ENCODE data around the gene CDK16.

CDK16 gene

GRCh38 chrX:47186096-47186740, 32.3 kb upstream of the CDK16 start:
- no peak for DNase-seq

- DNase-seq: no peak
These were observed 31.3 kb upstream of the CDK16 start for GRCh38 chrX:47187106-47187677.

DNA sequence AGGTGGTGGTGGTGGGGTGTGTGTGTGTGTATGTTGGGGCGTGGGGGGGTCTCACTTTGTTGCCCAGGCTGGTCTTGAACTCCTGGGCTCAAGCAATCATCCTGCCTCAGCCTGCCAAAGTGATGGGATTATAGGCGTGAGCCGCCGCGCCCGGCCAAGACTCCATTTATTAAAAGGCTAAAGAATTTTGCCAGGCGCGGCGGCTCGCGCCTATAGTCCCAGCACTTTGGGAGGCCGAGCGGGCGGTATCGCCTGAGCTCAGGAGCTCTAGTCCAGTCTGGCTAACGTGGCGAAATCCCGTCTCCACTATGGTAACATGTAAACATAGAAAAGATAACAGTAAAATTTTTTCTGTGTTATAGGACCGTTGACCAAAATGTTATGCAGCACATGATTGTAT, 28.6 kb upstream of the CDK16 start:
- no peak for DNase-seq

DNA sequence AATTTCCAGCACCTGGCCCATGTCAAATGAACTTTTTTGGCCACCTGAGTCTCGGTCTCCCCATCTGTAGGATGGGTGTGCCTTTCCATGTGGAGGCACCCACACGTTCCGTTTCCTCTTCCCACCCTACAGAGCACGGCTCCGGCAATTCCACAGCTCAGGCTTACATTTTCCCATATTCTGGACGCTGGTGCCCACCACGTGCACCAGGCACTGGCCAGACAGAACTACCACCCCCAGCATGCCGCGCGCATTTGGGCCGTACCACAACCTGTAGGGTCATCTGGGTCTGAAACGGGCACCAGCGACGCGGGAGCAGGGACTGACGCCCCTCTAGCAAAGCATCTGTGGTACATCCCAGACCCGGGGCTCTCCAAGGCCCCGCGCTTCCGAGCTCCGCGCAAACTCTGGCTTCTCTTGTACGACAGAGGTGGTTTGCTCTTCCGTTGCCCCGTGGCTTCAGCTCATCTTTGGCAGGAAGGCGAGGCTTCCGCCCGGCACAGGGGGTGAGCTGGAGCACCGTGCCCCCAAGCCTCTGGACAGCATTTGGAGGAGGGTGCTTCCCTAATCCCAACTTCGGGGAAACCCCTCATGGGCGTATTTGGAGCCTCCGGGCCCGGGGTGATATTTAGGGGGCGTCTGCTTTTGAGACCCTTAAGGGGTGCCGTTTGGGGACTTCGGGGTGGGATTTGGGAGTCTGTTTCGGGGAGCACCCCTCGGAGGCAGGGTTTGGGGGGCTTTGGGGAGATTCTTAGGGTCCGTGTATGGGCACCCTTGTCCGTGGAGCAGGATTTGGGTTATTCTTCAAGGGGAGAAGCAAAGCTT, 27.8 kb upstream of the CDK16 start:
- peak; percentile 91 for DNase-seq

GRCh38 chrX:47191331-47191730, 27.1 kb upstream of the CDK16 start:
- DNase-seq: no peak

- no peak for DNase-seq
These were observed 26.6 kb upstream of the CDK16 start for GRCh38 chrX:47191806-47192401.

GRCh38 chrX:47193475-47194193, 24.8 kb upstream of the CDK16 start, which contains the start of gene UBA1:
TSS of gene UBA1 (plus strand) at chrX:47193829. CDS start at chrX:47198803, 4,974 bp downstream.
- peak; percentile 93 for DNase-seq

DNA sequence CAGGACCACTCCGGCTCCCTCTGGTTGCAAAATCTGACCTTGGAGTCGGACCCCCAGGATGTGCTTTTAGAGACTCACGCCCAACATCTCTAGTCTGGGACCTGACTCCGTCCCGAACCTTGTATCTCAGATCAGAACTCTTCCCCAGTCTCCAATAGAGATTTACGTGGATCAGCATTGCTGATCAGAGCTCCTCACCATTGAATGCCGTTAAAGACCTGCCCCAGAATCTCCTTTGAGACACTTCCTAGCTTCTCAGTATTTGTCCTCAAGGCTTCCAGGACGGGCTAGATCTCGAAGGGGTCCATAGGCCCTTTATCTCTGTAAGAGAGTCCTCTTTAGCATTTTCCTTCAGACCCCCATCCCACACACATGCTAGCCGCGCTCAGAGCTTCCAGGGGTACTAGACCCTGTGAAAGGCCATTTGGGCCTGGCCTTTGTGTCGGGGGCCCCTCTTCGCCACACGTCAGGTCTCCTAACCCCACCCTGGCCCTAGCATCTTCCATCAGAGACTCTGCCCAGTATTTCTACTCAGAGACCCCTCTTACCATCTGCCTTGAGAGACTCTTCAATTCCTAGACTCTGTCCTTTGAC, 24.2 kb upstream of the CDK16 start:
- no peak for DNase-seq

DNA sequence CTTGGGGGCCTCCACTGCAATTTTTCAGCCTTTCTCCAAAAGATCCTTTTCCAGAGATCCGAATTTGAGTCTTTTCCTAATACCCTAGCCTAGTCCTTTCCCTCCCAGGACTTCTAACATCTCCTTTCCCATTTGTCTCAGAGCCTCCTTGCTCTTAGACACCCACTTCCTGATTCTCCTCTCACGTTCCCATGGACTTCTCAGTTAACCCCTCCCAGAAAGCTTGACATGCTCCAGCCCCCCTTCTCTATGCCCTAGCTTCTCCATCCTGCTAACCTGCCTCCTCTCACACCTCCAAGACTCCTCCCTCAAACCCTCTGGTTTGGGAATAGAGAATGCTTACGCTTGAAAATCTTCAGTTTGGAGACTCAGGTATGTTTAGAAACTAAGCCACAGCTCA, 22.4 kb upstream of the CDK16 start:
- no peak for DNase-seq

GRCh38 chrX:47197526-47197925, 21.0 kb upstream of the CDK16 start:
- DNase-seq: no peak

DNA sequence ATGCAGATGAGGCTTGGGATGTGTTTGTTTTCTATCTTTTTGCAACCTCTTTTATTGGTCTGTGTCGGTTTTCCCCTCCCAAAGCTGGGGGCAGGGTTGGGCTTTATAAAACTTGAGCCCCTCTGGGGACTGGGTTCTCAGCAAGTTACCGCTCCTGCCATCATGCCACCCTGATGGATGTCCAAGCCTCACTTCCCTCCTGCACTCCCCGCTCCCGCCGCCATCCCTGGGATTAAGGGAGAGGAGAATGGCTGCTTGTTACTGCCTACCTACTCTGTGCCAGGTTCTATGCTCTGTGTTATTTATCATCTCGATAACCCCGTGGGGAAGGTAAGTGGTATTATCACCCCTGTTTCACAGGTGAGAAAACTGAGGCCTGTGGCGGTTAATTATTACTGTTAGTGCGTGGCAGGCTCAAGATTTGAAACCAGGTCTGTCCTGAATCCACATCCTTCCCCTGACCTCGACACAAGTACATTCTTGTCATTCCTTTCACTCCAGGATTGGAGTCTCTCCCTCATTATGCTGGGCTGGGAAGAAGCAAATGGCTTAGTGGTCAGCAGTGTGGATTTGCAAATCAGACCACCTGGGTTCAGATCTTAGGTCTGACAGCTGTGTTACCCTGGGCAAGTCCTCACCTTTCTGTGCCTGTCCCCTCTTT, 20.3 kb upstream of the CDK16 start:
- DNase-seq: peak; percentile 49

GRCh38 chrX:47198687-47199080, 19.8 kb upstream of the CDK16 start:
- no peak for DNase-seq

DNA sequence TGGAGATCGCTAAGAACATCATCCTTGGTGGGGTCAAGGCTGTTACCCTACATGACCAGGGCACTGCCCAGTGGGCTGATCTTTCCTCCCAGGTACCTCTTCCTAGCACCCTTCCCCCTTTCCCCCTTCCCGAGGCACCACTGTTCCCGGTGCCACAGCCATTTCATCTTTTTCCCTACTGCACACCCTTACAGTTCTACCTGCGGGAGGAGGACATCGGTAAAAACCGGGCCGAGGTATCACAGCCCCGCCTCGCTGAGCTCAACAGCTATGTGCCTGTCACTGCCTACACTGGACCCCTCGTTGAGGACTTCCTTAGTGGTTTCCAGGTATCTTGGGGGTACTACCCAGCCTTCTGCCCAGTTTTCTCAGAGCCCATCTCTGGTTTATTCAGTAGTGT, 19.2 kb upstream of the CDK16 start:
- no peak for DNase-seq

- DNase-seq: peak; percentile 55
These were observed 17.9 kb upstream of the CDK16 start for GRCh38 chrX:47200385-47201150.

- no peak for DNase-seq
These were observed 17.0 kb upstream of the CDK16 start for GRCh38 chrX:47201345-47201944.

GRCh38 chrX:47202316-47202715, 16.2 kb upstream of the CDK16 start:
- DNase-seq: no peak

- no peak for DNase-seq
These were observed 15.6 kb upstream of the CDK16 start for GRCh38 chrX:47202877-47203276.

- DNase-seq: no peak
These were observed 13.5 kb upstream of the CDK16 start for GRCh38 chrX:47204970-47205369.

DNA sequence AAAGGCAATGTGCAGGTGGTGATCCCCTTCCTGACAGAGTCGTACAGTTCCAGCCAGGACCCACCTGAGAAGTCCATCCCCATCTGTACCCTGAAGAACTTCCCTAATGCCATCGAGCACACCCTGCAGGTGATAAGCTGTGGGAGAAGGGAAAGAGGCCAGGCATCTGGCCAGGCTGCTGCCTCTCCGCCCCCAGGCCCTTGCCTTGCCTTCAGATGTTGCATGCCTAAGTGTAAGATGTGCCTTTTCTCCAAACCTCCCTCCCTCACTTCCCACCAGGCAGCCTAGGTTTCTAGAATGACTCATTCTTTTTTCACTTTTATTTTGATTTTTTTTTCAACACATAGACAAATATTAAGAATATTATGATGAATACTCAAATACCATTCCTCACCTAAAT, 12.2 kb upstream of the CDK16 start:
- no peak for DNase-seq

- no peak for DNase-seq
These were observed 10.4 kb upstream of the CDK16 start for GRCh38 chrX:47208108-47208507.
